GM18873 (cell line): ENCODE measurements around the gene TAF5.
"Not testable (repeated sequence)": the region's sequence is repeated elsewhere in the genome, so short reads cannot be mapped to it uniquely, and the experiment has no call there.

Experiments used
- ATAC-seq: cut with Tn5 transposase; IDR thresholded peaks from one replicate; pipeline ENCODE4 v1.9.1; 2021; ENCODE audit warnings: mild to moderate bottlenecking, moderate library complexity, moderate number of reproducible peaks; ENCODE audit not compliant: unreplicated experiment, low FRiP score

Gene TAF5

GRCh38 chr10:103397191-103397825 lies 29.5 kb downstream of the TAF5 start:
- ATAC-seq = no peak

- ATAC-seq = no peak
These were observed 45.8 kb downstream of the TAF5 start for GRCh38 chr10:103413564-103413963.

- no peak for ATAC-seq
These were observed 47.8 kb downstream of the TAF5 start for GRCh38 chr10:103415581-103415980.

- no peak for ATAC-seq
These were observed 48.8 kb downstream of the TAF5 start for GRCh38 chr10:103416436-103417147.

- not testable (repeated sequence) for ATAC-seq
These were observed 49.3 kb downstream of the TAF5 start for GRCh38 chr10:103417148-103417469.

GRCh38 chr10:103417601-103418000 lies 49.8 kb downstream of the TAF5 start:
- no peak for ATAC-seq

- ATAC-seq = no peak
These were observed 51.3 kb downstream of the TAF5 start for GRCh38 chr10:103419101-103419500.

GRCh38 chr10:103423748-103424147 lies 56.0 kb downstream of the TAF5 start:
- no peak for ATAC-seq

- no peak for ATAC-seq
These were observed 60.1 kb downstream of the TAF5 start for GRCh38 chr10:103427866-103428265.

- no peak for ATAC-seq
These were observed 61.3 kb downstream of the TAF5 start for GRCh38 chr10:103428989-103429643.

GRCh38 chr10:103429647-103430046 lies 61.9 kb downstream of the TAF5 start:
- no peak for ATAC-seq

- ATAC-seq = no peak
These were observed 64.1 kb downstream of the TAF5 start for GRCh38 chr10:103431902-103432301.

- ATAC-seq = no peak
These were observed 66.1 kb downstream of the TAF5 start for GRCh38 chr10:103433858-103434257.
